Sigmoid colon (tissue), 4 donors: ENCODE results near the gene LDB2.

Source experiments
- EP300 ChIP-seq, 4 donors: sonication (generic); formaldehyde crosslinking; IDR thresholded peaks; one replicate each; pipeline ENCODE4 v1.6.1; 2017; ENCODE audit warnings: antibody characterized with exemption in 4 of 4
- POLR2A ChIP-seq, 2 donors: fragments of 450-650 bp; IDR thresholded peaks; one replicate each; pipeline ENCODE4 v1.6.1; 2016; ENCODE audit warnings: antibody characterized with exemption in 2 of 2, mild to moderate bottlenecking in 2 of 2, moderate library complexity in 2 of 2
- POLR2AphosphoS5 ChIP-seq, 4 donors: sonication (generic); formaldehyde crosslinking; IDR thresholded peaks; one replicate each; pipeline ENCODE4 v1.6.1; 2017; ENCODE audit warnings: antibody characterized with exemption in 4 of 4
- TF ChIP-seq, protein P1 (sequence below), 4 experiments: fragments of 450-650 bp in 3 of 4; fragments of 200-600 bp in 1 of 4; IDR thresholded peaks; one replicate each; pipeline ENCODE4 v1.5.1; 2016 to 2019; ENCODE audit warnings: antibody characterized with exemption in 4 of 4, mild to moderate bottlenecking in 3 of 4, moderate library complexity in 2 of 4

- TF ChIP-seq, protein P1, sequence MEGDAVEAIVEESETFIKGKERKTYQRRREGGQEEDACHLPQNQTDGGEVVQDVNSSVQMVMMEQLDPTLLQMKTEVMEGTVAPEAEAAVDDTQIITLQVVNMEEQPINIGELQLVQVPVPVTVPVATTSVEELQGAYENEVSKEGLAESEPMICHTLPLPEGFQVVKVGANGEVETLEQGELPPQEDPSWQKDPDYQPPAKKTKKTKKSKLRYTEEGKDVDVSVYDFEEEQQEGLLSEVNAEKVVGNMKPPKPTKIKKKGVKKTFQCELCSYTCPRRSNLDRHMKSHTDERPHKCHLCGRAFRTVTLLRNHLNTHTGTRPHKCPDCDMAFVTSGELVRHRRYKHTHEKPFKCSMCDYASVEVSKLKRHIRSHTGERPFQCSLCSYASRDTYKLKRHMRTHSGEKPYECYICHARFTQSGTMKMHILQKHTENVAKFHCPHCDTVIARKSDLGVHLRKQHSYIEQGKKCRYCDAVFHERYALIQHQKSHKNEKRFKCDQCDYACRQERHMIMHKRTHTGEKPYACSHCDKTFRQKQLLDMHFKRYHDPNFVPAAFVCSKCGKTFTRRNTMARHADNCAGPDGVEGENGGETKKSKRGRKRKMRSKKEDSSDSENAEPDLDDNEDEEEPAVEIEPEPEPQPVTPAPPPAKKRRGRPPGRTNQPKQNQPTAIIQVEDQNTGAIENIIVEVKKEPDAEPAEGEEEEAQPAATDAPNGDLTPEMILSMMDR (IDR thresholded peaks at IDR 0.05) = no peak
- no peak for TF ChIP-seq POLR2A (IDR thresholded peaks at IDR 0.05)
- no peak for TF ChIP-seq EP300 (IDR thresholded peaks at IDR 0.05)
- TF ChIP-seq POLR2AphosphoS5 (IDR thresholded peaks at IDR 0.05) = no peak
Observed at GRCh38 chr4:16655111-16655510, 243.3 kb downstream of the LDB2 start.
